Endometrial microvascular endothelial cells (primary cell): Measurements from ENCODE around the gene KRTAP4-6. TPM values are rescaled to one million over a fixed set of nuclear protein-coding genes. Genes with fewer than 3 reads are reported as not detected.
"Not testable (repeated sequence)": the region's sequence is repeated elsewhere in the genome, so short reads cannot be mapped to it uniquely, and the experiment has no call there.

Experiments
- in situ Hi-C: cut with HindIII; loops from 2 replicates; pipeline ENCODE4 v1.10.0; 2017; ENCODE audit warnings: low sequenced_read_pairs, low pct_unique_long_range_greater_than_20kb; ENCODE audit errors: inconsistent ontology term
- total RNA-seq: library from RNA; depleted of rRNA; stranded (reverse); fragments of >200 nt; gene quantifications from one replicate; pipeline ENCODE4 v1.2.3, GENCODE V29; 2015; ENCODE audit errors: inconsistent ontology term

The KRTAP4-6 gene
- total RNA-seq, 1 donor from 2014 or later, result not detected

GRCh38 chr17:41148971-41149651 is 8.8 kb upstream of the KRTAP4-6 start:
- in situ Hi-C loops, result not testable (repeated sequence)

GRCh38 chr17:41147531-41148204 is 7.3 kb upstream of the KRTAP4-6 start:
- in situ Hi-C loops, result no loop called here

GRCh38 chr17:41145261-41145660 is 4.9 kb upstream of the KRTAP4-6 start:
- in situ Hi-C loops, result no loop called here

- in situ Hi-C loops, result no loop called here
Observed at GRCh38 chr17:41144846-41145245, 4.5 kb upstream of the KRTAP4-6 start.

GRCh38 chr17:41141361-41141760 is 1.0 kb upstream of the KRTAP4-6 start:
- in situ Hi-C loops, result no loop called here

- in situ Hi-C loops, result not testable (repeated sequence)
Observed at GRCh38 chr17:41139865-41140264, 479 bp downstream of the KRTAP4-6 start.

- in situ Hi-C loops, result no loop called here
Observed at GRCh38 chr17:41133880-41134735, 6.2 kb downstream of the KRTAP4-6 start.

- in situ Hi-C loops, result no loop called here
Observed at GRCh38 chr17:41131979-41132378, 8.4 kb downstream of the KRTAP4-6 start.

GRCh38 chr17:41127371-41127770 is 13.0 kb downstream of the KRTAP4-6 start:
- in situ Hi-C loops, result no loop called here

GRCh38 chr17:41126412-41126811 is 13.9 kb downstream of the KRTAP4-6 start:
- in situ Hi-C loops, result no loop called here

GRCh38 chr17:41125064-41125463 is 15.3 kb downstream of the KRTAP4-6 start:
- in situ Hi-C loops, result no loop called here

GRCh38 chr17:41123991-41124371 is 16.4 kb downstream of the KRTAP4-6 start, which contains the start of gene KRTAP4-12:
KRTAP4-12 (minus strand) TSS chr17:41124182; CDS start chr17:41124122, 60 bp downstream.
- in situ Hi-C loops, result not testable (repeated sequence)

GRCh38 chr17:41123292-41123990 is 16.9 kb downstream of the KRTAP4-6 start:
- in situ Hi-C loops, result not testable (repeated sequence)

- in situ Hi-C loops, result no loop called here
Observed at GRCh38 chr17:41121742-41122141, 18.6 kb downstream of the KRTAP4-6 start.

- in situ Hi-C loops, result not testable (repeated sequence)
Observed at GRCh38 chr17:41119696-41120690, 20.4 kb downstream of the KRTAP4-6 start.

- in situ Hi-C loops, result no loop called here
Observed at GRCh38 chr17:41118721-41119120, 21.6 kb downstream of the KRTAP4-6 start.

GRCh38 chr17:41117846-41118386 is 22.4 kb downstream of the KRTAP4-6 start, which contains the start of gene KRTAP4-11:
KRTAP4-11 (minus strand) TSS chr17:41118373; CDS start chr17:41118315, 58 bp downstream.
- in situ Hi-C loops, result not testable (repeated sequence)
